Measurements from ENCODE around the gene FN3KRP.
"Not testable (repeated sequence)": the region's sequence is repeated elsewhere in the genome, so short reads cannot be mapped to it uniquely, and the experiment has no call there.

FN3KRP gene

DNA sequence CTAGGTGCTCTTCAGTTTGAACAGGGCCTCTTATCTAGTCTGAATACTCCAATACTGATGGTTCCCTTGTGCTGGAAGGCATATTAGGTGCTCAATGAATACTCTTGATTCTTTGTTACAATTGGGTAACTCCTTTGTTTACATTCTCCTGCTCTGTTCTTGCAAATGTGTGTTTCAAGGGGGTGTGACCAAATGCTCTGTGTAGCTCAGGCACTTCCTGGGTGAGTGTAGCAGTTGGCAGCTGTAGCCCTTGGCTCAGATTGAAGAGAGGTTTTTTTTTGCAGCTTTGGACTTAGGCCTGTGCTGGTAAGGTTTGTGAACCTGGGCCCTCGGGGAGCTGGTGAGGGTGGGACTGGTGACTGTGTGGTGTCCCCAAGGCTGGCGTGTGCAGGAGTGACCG is 55.5 kb downstream of the FN3KRP start:
- DNase-seq: no peak
- no peaks in the 10 kb centered on the region for H3K9me3 ChIP-seq (ENCODE audit: severe bottlenecking)
- TF ChIP-seq, protein P1, sequence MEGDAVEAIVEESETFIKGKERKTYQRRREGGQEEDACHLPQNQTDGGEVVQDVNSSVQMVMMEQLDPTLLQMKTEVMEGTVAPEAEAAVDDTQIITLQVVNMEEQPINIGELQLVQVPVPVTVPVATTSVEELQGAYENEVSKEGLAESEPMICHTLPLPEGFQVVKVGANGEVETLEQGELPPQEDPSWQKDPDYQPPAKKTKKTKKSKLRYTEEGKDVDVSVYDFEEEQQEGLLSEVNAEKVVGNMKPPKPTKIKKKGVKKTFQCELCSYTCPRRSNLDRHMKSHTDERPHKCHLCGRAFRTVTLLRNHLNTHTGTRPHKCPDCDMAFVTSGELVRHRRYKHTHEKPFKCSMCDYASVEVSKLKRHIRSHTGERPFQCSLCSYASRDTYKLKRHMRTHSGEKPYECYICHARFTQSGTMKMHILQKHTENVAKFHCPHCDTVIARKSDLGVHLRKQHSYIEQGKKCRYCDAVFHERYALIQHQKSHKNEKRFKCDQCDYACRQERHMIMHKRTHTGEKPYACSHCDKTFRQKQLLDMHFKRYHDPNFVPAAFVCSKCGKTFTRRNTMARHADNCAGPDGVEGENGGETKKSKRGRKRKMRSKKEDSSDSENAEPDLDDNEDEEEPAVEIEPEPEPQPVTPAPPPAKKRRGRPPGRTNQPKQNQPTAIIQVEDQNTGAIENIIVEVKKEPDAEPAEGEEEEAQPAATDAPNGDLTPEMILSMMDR (IDR thresholded peaks at IDR 0.05; ENCODE audit: low read depth, low read length): no peak
- H3K36me3 ChIP-seq: peaks cover 94% of the 10 kb centered on the region
- no peak overlapping the region for H3K27ac ChIP-seq
- no peaks in the 10 kb centered on the region for H3K27me3 ChIP-seq (ENCODE audit: insufficient read depth, low read depth, severe bottlenecking)
- no peak overlapping the region for H3K4me3 ChIP-seq (ENCODE audit: low read depth, low read length)

DNA sequence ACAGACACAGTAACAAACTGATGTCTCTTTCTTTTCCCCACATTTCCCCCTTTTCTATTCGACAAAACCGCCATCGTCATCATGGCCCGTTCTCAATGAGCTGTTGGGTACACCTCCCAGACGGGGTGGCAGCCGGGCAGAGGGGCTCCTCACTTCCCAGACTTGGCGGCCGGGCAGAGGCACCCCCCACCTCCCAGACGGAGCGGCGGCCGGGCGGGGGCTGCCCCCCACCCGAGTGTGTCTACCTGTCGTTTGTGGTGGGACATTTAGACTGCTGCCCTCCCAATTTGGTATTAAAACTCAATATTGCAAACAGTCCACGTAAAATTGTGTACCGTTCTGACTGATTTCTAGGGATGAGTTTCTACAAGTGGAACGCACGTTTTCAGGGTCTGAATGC is 58.0 kb downstream of the FN3KRP start:
- H3K27ac ChIP-seq; DNase-seq; H3K9me3 ChIP-seq (ENCODE audit: severe bottlenecking); H3K27me3 ChIP-seq (ENCODE audit: insufficient read depth, low read depth, severe bottlenecking); H3K4me3 ChIP-seq (ENCODE audit: low read depth, low read length): not testable (repeated sequence)
- H3K36me3 ChIP-seq: peaks cover 80% of the 10 kb centered on the region

GRCh38 chr17:82775001-82775823 is 58.7 kb downstream of the FN3KRP start:
- no peak overlapping the region for H3K4me3 ChIP-seq (ENCODE audit: low read depth, low read length)
- TF ChIP-seq, protein P1 (IDR thresholded peaks at IDR 0.05; ENCODE audit: low read depth, low read length): peak; percentile 97
- H3K9me3 ChIP-seq (ENCODE audit: severe bottlenecking): no peaks in the 10 kb centered on the region
- peak; percentile 88 for DNase-seq
- peaks cover 80% of the 10 kb centered on the region for H3K36me3 ChIP-seq
- no peaks in the 10 kb centered on the region for H3K27me3 ChIP-seq (ENCODE audit: insufficient read depth, low read depth, severe bottlenecking)
- no peak overlapping the region; the same call in 1 of the 2 replicates for H3K27ac ChIP-seq

GRCh38 chr17:82776454-82776853 is 59.9 kb downstream of the FN3KRP start:
- no peak for DNase-seq
- H3K9me3 ChIP-seq (ENCODE audit: severe bottlenecking): no peaks in the 10 kb centered on the region
- TF ChIP-seq, protein P1 (IDR thresholded peaks at IDR 0.05; ENCODE audit: low read depth, low read length): no peak
- H3K4me3 ChIP-seq (ENCODE audit: low read depth, low read length): no peak overlapping the region
- no peak overlapping the region for H3K27ac ChIP-seq
- H3K36me3 ChIP-seq: peaks cover 76% of the 10 kb centered on the region
- no peaks in the 10 kb centered on the region for H3K27me3 ChIP-seq (ENCODE audit: insufficient read depth, low read depth, severe bottlenecking)
